NCI-H82 treated with DMSO at 0.1 percent for 48 hours (cell line): Measurements from ENCODE around the gene CAP2.
"Not testable (repeated sequence)": the region's sequence is repeated elsewhere in the genome, so short reads cannot be mapped to it uniquely, and the experiment has no call there.

Source experiments
- DNase-seq: peaks from one replicate; lab custom pipeline; 2025; ENCODE audit not compliant: unreplicated experiment; lab: John Stamatoyannopoulos, UW

The CAP2 gene

DNA sequence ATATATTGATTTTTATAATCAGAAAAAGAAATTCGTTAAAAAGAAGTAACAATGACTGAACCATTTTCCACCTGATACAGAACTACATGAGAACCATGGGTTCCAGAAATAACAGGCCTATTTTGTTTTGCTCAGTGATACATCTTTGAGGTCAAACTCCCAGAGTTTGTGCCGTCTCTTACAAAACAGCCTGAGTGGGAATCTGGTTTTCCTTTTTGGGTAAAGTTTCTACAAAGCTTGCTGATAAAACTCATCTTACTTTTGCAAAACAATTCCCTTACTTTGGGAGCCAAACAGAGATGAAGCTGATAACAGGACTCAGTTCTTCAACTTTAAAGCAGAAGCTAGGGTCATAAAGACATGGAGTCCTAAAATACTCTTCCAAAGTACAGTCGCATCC lies 108.0 kb downstream of the CAP2 start:
- no peak for DNase-seq

DNA sequence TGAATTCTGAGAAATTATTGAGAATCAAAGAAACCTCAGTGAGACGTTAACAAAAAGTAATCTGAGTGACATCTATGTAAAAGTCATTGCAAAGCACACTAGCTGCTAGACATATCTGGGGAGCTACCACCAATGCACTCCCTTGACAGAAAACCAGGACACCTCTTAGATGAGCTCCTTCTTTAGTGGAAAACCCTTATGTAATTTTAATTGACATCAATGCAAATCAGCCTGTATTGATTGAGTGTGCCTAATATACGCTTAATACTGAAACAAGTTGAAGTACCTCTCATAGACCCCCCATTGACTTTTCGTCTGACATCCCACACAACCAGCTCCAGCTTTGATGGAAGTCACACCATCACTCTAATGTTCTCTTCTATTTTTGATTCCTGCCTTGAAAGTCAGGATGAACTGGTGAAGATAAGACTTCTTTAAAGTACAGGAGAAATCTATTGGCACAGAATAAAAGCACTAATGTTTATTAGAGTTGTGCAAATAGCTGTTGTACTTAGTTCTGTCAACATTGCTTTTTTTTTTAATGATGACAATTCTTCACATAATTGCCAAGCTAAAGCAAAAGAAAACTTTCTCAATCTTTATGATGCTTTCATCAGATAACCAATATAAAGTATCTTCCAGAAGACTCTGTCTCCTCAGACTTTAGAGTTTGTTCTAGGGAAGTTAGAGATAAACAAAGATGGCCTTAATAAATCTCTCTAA lies 108.7 kb downstream of the CAP2 start:
- DNase-seq: no peak

DNA sequence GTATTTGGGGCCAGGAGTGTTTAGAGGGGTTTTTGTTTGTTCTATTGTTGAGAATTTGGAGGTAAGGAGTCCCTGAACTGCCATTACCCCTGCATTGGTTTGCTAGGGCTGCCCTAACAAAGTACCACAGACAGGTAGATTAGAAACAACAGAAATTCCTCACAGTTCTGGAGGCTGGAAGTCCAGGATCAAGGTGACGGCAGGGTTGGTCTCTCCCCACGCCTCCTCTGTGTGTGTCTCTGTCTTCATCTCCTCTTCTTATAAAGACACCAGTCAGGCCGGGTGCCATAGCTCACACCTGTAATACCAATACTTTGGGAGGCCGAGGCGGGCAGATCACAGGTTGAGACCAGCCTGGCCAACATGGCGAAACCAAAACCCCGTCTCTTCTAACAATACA lies 109.7 kb downstream of the CAP2 start:
- DNase-seq: no peak

DNA sequence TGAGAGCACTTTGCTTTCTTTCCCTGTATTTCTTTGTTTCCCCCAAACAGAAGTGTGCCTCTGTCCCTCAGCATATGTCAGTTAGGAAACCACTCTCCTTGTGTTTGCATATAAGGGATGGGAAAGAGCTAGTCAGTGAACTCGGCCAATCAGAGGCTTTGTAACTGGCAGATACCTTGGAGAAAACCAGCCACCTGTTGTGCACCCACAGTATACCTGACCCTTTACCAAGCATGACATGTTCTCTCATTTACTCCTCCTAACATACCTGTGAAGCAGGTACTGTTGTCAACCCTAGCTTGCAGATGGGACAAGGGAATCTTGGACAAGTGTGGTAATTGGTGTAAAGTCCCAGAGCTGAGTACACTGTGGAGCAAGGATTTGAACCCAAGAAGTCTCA lies 110.6 kb downstream of the CAP2 start:
- no peak for DNase-seq

DNA sequence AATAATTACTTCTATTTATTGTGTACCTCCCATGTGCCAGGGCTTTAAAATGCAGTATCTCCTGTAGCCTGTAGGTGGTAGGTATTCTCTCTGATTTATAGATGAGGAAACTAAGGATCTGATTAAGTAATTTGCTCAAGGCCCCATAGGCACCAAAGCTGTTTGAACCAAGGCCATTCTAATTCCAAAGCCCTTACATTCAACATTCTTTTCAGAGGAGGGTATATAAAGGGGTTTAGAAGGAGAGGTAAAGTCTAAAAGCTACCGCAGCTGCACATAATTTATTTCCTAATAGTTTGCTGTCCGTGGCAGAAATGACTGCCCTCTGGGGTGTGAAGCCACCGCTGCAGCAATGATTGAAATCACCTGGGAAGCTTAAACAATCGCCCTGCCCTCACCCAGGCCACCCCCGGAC lies 111.7 kb downstream of the CAP2 start:
- DNase-seq: no peak

DNA sequence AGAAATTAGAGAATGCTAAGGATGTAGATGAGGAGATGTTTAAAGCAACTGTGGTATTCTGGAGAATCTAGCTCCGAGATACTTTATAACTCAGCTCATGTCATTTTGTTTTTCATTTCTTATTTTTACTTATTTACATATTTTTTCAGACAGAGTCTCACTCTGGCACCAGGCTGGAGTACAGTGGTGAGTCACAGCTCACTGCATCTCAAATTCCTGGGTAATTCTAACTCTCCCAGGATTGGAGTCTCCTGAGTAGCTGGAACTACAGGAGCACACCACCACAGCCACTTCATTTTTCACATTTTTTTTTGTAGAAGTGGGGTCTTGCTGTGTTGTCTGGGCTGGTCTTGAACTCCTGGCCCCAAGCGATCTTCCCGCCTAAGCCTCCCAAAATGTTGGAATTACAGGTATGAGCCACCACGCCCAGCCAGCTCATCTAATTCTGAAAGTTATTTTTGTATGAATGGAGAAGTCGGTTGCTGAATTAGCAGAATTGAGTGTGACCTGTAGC lies 112.4 kb downstream of the CAP2 start:
- no peak for DNase-seq

DNA sequence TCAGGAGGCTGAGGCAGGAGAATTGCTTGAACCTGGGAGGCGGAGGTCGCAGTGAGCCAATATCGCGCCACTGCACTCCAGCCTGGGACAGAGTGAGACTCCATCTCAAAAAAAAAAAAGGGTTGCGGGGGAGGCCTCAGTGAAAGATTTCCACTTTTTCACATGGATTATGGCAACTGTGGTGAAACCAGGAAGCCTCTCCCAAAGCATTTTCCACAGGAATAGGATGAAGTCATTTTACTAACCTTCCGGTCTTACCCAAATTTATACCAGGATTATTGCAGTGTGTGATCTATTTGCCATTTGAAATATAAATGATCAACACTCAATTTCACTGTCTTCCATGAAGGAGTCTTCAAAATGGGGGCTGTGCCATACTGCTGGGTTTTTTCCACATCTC lies 113.1 kb downstream of the CAP2 start:
- DNase-seq: no peak

DNA sequence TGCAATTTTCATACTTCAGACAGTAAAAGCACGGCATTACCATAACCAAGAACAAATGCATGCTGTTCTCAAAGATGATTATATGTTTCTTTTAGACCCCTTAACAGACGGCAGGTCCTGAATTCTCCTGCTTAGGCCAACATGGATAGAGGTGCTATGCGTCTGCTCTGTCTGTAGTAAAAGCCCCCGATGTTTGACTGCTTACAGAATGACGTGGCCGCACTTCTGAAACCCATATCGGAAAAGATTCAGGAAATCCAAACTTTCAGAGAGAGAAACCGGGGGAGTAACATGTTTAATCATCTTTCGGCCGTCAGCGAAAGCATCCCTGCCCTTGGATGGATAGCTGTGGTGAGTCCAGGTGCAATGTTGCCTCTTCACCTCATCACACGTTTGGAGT lies 113.6 kb downstream of the CAP2 start:
- DNase-seq: no peak

DNA sequence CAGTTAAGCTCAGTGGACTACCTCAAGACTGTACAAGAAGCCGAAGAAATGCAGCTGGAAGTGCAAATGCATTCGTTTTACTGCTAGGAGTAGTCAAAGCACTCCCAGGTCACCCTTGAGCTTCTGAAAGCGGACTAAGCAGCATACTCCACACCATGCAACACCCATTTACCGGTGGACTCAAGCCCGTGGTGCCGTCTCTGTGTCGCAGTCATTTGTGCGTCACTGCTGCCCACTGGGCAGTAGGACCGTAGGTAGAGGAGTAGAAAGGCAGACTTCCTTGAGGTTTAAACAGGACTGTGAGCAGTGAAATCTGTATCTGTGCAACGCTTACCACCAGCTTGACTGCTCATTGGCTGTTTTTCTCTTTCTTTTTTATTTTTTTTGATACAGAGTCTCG lies 117.7 kb downstream of the CAP2 start:
- DNase-seq: no peak

DNA sequence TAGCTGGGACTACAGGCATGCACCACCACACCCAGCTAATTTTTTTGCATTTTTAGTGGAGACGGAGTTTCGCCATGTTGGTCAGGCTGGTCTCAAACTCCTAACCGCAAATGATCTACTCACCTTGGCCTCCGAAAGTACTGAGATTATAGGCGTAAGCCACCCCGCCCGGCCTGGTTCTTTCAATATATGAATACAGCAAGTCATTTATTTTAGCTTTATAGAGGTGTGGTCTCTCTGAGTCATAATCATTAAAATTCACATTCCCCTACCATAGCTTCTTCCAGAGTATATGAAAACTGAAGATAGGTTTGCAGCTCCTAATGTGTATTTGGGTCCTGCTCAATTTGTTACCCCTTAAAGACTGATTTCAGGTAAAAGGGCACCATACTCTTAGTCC lies 118.2 kb downstream of the CAP2 start:
- DNase-seq: no peak

DNA sequence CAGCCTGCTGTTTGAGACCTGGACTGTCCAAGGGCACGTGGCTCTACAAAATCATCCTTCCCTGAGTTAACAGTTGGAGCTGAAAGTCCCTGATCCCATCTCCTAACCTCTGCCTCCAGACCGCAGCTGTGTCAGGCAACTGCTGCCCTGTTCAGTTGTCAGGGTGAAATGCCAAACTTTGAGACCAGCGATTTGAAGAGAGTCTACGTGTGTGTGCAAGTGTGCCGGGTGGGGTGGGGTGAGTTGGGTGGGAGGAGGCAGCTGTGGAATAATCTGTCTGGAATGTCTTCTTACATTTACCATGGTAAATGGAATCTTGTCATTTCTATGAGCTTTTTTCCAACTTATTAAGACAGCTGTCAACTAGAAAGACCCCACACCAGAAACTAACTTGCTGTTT lies 125.7 kb downstream of the CAP2 start:
- DNase-seq: no peak

DNA sequence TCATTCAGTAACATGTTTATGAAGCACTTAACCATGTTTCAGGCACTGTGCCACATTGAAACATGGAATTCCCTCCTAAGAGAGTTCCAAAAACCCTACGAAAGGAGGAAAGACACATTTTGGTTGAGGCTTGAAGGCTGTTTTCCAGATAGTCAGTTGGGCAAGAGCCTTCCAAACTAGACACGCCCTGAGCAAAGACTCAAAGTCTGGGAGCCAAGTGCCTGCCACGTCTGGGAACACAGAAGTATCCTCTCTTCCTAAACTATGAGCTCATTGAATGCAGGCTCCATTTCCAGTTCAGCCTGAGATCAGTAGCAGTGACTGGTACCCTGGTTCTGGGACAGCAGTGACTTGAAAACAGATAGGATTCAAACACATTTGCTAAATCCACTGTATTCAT lies 132.2 kb downstream of the CAP2 start:
- no peak for DNase-seq

DNA sequence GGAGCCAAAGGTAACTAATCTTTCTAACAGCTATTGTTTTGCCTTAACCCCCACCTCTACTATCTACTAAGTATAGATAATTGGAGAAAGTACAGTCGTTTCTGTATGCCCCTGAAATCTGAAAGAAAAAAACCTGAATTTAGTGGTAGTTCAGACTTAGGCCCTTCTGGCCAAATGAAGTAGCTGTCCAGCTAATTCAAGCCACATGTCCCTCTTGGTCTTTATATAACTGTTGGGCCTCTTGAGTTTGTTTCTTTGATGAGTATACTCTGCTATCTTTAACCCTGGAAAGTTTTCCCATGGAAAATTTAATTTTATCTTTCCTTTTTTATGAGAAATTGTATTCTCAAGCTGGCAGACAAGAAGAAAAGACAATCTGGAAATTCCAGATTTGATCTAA lies 133.7 kb downstream of the CAP2 start:
- DNase-seq: no peak

DNA sequence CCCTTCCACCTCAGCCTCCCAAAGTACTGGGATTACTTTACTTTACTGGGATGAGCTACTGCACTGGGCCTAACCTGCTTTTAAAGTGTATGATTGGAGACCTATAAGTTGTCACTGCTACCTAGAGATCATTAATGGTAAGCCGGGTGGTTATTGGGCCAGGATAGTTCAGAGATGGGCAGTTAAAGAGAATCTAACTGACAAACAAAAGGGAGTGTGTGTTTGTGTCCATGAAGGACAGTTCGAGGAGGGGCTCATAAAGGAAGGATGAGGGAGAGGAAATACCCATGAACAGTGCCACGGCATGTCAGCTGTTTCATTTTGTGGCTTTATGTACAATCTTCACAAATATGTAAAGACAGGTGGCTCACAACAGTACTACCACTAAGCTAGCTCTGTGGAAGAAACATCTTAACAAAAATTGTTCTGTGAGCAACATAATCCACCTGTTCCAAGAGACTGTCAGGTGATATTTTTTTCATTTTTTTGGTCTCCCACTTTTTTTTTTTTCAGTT lies 137.0 kb downstream of the CAP2 start:
- DNase-seq: no peak

DNA sequence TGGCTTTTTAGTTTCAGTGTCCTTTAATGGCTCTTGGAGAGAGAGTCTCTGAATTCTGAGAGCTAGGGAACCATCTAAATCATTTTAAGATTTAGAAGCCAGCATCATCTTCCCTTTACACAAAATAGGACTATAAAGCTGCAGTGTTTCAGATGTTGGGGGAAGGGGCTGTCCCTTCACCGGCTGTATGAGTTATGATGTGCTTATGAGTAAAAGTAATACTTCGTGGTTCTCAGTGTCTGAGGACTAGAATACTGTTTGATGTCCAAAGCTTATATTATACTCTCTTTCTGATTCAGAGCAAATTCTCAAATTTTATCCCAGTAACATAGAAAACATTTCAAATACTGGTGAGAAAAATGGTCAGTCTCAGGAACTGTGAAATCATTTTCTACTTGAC lies 143.2 kb downstream of the CAP2 start:
- no peak for DNase-seq

DNA sequence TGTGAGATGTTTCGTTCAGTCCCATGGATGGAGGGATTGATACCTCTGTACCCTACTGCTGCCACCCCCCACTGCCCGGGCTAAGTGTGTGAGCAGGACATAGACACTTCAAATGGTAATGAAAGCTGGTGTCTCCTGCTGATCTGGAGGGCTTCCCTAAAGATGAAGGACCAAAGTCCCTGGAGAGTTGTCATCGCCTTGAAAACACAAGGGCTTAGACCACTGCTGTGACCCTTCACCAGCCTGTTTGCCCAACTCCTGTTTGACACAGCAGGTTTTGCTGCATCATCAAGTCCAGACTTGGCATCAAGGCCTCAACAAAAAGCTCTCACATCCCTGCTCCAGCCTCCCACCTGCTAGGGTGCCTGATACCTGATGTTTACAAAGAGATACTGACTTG lies 148.8 kb downstream of the CAP2 start:
- DNase-seq: no peak

DNA sequence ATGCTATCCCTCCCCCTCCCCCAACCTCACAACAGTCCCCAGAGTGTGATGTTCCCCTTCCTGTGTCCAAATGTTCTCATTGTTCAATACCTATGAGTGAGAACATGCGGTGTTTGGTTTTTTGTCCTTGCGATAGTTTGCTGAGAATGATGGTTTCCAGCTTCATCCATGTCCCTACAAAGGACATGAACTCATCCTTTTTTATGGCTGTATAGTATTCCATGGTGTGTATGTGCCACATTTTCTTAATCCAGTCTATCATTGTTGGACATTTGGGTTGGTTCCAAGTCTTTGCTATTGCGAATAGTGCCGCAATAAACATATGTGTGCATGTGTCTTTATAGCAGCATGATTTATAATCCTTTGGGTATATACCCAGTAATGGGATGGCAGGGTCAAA lies 152.3 kb downstream of the CAP2 start:
- DNase-seq: not testable (repeated sequence)

DNA sequence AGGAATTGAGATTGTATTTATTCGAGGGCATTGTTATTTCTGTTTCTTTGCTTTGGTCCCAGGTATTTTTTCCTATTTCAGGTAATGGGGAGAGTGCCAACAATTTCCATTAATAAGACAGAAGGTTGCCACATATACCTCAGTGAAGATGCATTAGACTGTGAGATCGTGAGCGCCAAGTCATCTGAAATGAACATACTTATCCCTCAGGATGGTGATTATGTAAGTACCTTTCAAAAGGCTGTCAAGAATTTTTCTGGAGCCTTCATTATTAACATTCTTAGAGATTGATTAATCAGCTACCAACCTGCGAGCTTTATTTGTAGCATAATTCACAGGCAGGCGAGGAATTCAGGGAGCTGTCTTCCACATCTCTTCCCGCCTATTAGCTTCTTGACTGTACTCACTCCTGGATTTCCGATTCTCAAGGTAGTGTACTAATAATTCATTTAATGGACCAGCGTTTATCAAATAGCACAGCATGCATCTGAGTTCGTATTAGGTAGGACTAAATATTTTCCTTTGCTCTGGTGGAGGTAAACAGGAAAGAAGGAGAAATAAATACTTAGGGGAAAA lies 158.1 kb downstream of the CAP2 start:
- DNase-seq: no peak

DNA sequence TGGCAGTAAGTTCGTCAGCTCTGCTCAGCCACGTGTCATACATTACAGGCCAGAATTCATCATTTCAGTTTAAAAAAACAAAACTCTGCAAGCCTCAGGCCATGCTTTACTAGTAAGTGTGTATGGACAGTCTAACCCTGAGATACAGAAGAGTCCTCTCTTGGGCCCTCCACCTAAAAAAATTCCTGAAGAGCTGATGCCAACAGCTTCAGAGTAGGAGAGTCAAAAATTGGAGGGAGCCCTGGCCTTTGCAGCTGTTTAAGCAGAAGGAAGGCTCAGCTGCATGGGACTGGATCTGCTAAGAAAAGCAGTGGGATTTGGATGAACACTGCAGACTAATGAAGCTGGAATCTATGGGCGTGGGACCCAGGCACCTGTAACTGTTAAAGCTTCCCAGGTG lies 159.5 kb downstream of the CAP2 start:
- DNase-seq: no peak

DNA sequence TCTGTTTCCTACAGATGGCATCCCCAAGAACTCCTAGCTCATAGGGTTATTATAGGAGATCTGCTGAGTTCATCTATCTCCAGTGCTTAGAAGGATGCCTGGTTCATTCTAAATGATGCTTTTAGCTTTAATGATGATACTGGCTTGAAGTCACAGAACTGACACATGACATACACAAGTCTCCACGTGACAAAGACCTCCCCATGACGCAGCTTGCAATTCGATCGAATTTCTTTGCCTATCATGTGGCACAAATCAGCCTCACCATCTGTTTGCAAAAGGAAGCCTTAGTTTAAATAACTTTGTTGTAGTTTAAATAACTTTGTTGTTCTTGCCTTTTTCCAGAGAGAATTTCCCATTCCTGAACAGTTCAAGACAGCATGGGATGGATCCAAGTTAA lies 162.6 kb downstream of the CAP2 start:
- no peak for DNase-seq

DNA sequence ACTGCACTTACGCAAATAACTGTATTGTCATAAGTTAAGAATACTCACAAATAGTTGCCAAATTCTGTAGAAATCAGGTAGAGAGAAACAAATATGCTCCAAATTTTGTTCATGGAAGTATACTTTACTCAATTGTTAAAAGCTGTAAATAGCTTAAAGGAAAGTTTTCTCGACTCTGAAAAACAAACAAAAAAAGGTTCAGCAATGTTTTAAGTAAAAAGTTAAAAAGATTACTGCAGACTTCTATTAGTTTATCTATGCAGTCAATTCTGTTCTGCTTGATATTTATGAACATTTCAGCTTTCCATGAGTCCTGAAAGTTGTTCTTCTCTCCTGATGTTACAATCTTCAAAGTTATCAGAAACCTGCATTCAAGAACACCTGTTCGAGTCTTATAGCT lies 169.2 kb downstream of the CAP2 start:
- no peak for DNase-seq

DNA sequence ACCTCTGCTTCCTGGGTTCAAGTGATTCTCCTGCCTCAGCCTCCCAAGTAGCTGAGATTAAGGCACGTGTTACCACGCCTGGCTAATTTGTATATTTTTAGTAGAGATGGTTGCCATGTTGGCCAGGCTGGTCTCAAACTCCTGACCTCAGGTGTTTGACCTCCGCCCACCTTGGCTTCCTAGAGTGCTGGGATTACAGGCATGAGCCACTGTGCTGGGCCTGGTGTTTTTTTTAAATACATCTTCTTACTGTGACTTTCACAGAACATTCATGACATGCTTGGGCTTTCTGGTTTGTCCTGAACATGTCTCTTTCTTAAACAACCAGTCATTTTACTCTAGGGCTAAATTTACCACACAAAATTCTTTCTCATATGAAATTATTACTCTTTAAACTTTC lies 172.0 kb downstream of the CAP2 start:
- DNase-seq: no peak
